Liver (tissue), 3 donors: ENCODE data around the gene CKS2.

Experiments used
- EGR1 ChIP-seq, 2 donors: IDR thresholded peaks; 2 replicates each; pipeline ENCODE4 v1.6.1; 2016 to 2018; ENCODE audit warnings: antibody characterized with exemption in 2 of 2, low read depth in 2 of 2
- FOXA1 ChIP-seq: IDR thresholded peaks from 2 replicates; pipeline ENCODE4 v1.6.1; 2016; ENCODE audit warnings: antibody characterized with exemption
- GABPA ChIP-seq, 2 donors: IDR thresholded peaks in 1 of 2; conservative IDR thresholded peaks in 1 of 2; 2 replicates each; pipeline ENCODE4 v1.6.1; 2016; ENCODE audit warnings: antibody characterized with exemption in 2 of 2, mild to moderate bottlenecking in 1 of 2, moderate library complexity in 1 of 2
- JUND ChIP-seq, 2 donors: IDR thresholded peaks; 2 replicates each; pipeline ENCODE4 v1.6.1; 2016; ENCODE audit warnings: antibody characterized with exemption in 2 of 2
- RAD21 ChIP-seq, 2 donors: IDR thresholded peaks; 2 replicates each; pipeline ENCODE4 v1.6.1; 2016; ENCODE audit warnings: antibody characterized with exemption in 2 of 2, mild to moderate bottlenecking in 2 of 2
- TAF1 ChIP-seq: conservative IDR thresholded peaks from 2 replicates; pipeline ENCODE4 v1.6.1; 2016; ENCODE audit warnings: antibody characterized with exemption, mild to moderate bottlenecking
- YY1 ChIP-seq: IDR thresholded peaks from 2 replicates; pipeline ENCODE4 v1.6.1; 2016; ENCODE audit warnings: antibody characterized with exemption, mild to moderate bottlenecking
- TF ChIP-seq, protein P1 (sequence below): fragments of 150-350 bp; IDR thresholded peaks from 2 replicates; pipeline ENCODE4 v1.5.1; 2017; ENCODE audit warnings: improper control_type of control experiment, low read depth, low read length; ENCODE audit not compliant: missing input control
- TF ChIP-seq, protein P2 (sequence below): IDR thresholded peaks from 2 replicates; pipeline ENCODE4 v1.6.1; 2016; ENCODE audit warnings: antibody characterized with exemption
- TF ChIP-seq, protein P3 (sequence below): IDR thresholded peaks from 2 replicates; pipeline ENCODE4 v1.6.1; 2016; ENCODE audit warnings: antibody characterized with exemption
- TF ChIP-seq, protein P4 (sequence below): IDR thresholded peaks from 2 replicates; pipeline ENCODE4 v1.6.1; 2016; ENCODE audit warnings: antibody characterized with exemption, mild to moderate bottlenecking
- TF ChIP-seq, protein P5 (sequence below): IDR thresholded peaks from 2 replicates; pipeline ENCODE4 v1.6.1; 2016; ENCODE audit warnings: antibody characterized with exemption
- donor health status: healthy.
- donor health status: healthy.

DNA sequence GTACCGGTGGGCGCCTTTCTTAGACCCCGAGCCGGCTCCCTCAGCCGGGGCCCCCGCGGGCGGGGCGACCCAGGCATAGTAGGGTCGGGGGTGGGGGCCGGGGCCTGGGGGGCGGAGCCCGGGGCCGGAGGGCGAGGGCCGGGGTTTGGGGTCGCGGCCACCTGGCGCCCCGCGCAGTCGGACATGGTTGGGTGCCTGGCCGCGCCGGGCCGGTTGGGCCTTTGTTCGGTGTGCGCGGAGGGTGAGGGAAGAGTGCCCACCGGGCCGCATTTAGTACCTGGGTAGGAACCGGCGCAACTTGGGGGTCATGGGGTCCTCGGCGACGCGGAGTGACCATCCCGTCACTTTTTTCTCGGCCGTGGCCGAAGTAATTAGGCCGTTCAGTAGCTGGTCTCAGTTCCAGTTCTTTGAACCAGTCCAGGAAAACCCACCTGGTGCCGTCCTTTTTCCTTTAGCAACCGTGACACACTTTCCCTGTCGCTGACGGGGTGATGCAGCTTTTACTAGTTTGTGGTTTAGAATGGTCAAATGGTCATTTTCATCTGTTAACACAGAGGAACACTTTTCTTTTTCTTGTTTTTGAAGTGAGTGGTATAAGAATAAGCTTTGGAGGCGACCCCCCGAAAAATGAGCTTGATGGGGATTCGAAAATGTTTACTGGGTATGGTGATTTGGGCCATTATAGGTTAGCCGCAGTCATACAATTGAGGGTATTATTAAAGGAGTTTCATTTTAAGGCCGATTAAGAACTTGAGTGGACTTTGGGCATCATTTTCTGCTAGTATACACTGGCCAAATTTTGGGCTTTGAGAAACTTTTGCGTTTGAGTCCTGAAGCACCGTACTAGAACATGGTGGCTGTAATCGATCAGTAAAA, 589 bp downstream of the CKS2 start:
- TF ChIP-seq, protein P1, sequence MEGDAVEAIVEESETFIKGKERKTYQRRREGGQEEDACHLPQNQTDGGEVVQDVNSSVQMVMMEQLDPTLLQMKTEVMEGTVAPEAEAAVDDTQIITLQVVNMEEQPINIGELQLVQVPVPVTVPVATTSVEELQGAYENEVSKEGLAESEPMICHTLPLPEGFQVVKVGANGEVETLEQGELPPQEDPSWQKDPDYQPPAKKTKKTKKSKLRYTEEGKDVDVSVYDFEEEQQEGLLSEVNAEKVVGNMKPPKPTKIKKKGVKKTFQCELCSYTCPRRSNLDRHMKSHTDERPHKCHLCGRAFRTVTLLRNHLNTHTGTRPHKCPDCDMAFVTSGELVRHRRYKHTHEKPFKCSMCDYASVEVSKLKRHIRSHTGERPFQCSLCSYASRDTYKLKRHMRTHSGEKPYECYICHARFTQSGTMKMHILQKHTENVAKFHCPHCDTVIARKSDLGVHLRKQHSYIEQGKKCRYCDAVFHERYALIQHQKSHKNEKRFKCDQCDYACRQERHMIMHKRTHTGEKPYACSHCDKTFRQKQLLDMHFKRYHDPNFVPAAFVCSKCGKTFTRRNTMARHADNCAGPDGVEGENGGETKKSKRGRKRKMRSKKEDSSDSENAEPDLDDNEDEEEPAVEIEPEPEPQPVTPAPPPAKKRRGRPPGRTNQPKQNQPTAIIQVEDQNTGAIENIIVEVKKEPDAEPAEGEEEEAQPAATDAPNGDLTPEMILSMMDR = no peak
- TF ChIP-seq, protein P2, sequence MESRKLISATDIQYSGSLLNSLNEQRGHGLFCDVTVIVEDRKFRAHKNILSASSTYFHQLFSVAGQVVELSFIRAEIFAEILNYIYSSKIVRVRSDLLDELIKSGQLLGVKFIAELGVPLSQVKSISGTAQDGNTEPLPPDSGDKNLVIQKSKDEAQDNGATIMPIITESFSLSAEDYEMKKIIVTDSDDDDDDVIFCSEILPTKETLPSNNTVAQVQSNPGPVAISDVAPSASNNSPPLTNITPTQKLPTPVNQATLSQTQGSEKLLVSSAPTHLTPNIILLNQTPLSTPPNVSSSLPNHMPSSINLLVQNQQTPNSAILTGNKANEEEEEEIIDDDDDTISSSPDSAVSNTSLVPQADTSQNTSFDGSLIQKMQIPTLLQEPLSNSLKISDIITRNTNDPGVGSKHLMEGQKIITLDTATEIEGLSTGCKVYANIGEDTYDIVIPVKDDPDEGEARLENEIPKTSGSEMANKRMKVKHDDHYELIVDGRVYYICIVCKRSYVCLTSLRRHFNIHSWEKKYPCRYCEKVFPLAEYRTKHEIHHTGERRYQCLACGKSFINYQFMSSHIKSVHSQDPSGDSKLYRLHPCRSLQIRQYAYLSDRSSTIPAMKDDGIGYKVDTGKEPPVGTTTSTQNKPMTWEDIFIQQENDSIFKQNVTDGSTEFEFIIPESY = no peak
- no peak for TF ChIP-seq RAD21 (IDR thresholded peaks at IDR 0.05)
- no peak for TF ChIP-seq EGR1 (IDR thresholded peaks at IDR 0.05; ENCODE audit: low read depth in 2 of 2)
- TF ChIP-seq, protein P3, sequence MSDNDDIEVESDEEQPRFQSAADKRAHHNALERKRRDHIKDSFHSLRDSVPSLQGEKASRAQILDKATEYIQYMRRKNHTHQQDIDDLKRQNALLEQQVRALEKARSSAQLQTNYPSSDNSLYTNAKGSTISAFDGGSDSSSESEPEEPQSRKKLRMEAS = no peak
- no peak for TF ChIP-seq TAF1
- TF ChIP-seq JUND (IDR thresholded peaks at IDR 0.05) = no peak
- TF ChIP-seq, protein P4, sequence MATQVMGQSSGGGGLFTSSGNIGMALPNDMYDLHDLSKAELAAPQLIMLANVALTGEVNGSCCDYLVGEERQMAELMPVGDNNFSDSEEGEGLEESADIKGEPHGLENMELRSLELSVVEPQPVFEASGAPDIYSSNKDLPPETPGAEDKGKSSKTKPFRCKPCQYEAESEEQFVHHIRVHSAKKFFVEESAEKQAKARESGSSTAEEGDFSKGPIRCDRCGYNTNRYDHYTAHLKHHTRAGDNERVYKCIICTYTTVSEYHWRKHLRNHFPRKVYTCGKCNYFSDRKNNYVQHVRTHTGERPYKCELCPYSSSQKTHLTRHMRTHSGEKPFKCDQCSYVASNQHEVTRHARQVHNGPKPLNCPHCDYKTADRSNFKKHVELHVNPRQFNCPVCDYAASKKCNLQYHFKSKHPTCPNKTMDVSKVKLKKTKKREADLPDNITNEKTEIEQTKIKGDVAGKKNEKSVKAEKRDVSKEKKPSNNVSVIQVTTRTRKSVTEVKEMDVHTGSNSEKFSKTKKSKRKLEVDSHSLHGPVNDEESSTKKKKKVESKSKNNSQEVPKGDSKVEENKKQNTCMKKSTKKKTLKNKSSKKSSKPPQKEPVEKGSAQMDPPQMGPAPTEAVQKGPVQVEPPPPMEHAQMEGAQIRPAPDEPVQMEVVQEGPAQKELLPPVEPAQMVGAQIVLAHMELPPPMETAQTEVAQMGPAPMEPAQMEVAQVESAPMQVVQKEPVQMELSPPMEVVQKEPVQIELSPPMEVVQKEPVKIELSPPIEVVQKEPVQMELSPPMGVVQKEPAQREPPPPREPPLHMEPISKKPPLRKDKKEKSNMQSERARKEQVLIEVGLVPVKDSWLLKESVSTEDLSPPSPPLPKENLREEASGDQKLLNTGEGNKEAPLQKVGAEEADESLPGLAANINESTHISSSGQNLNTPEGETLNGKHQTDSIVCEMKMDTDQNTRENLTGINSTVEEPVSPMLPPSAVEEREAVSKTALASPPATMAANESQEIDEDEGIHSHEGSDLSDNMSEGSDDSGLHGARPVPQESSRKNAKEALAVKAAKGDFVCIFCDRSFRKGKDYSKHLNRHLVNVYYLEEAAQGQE = no peak
- TF ChIP-seq FOXA1 = no peak
- no peak for TF ChIP-seq YY1
- TF ChIP-seq GABPA (IDR thresholded peaks at IDR 0.05 in 1 of 2, conservative IDR thresholded peaks at IDR 0.05 in 1 of 2) = no peak
- TF ChIP-seq, protein P5, sequence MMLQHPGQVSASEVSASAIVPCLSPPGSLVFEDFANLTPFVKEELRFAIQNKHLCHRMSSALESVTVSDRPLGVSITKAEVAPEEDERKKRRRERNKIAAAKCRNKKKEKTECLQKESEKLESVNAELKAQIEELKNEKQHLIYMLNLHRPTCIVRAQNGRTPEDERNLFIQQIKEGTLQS = no peak
